ENCODE data around the gene VWDE.

GRCh38 chr7:12401538-12402364 is 1.9 kb downstream of the VWDE start:
- TF ChIP-seq POLR2A (IDR thresholded peaks at IDR 0.05; ENCODE audit: low read depth, low read length) (no peak), POLR2AphosphoS5 (IDR thresholded peaks at IDR 0.05; ENCODE audit: low read depth, low read length) (no peak), TAF1 (IDR thresholded peaks at IDR 0.05; ENCODE audit: borderline replicate concordance, low read depth, low read length) (no peak)

Data from GM12892 (cell line).